Stimulated activated CD4-positive, alpha-beta T cell treated with anti-CD3 and anti-CD28 coated beads, Interleukin-4, amount 100 ng/mL, for 48 hours (primary cell): ENCODE results near the gene FAM241B.

Experiments used
- DNase-seq, 2 donors: peaks; one replicate each; pipeline ENCODE4 v3.0.0-alpha.2; 2020; ENCODE audit warnings: low read depth in 2 of 2

FAM241B gene

GRCh38 chr10:69634759-69635425 lies 4.8 kb downstream of the FAM241B start:
- DNase-seq, result no peak

GRCh38 chr10:69635428-69636272 lies 5.6 kb downstream of the FAM241B start:
- DNase-seq, result no peak

GRCh38 chr10:69636273-69636575 lies 6.2 kb downstream of the FAM241B start:
- no peak for DNase-seq

GRCh38 chr10:69636626-69637605 lies 6.9 kb downstream of the FAM241B start:
- no peak for DNase-seq

- no peak for DNase-seq
Observed at GRCh38 chr10:69638642-69639041, 8.6 kb downstream of the FAM241B start.

GRCh38 chr10:69639291-69640195 lies 9.5 kb downstream of the FAM241B start:
- DNase-seq, result peak; percentile 47 to 58

- DNase-seq, result no peak
Observed at GRCh38 chr10:69640196-69640980, 10.3 kb downstream of the FAM241B start.

GRCh38 chr10:69641261-69641980 lies 11.4 kb downstream of the FAM241B start:
- DNase-seq, result no peak

GRCh38 chr10:69642747-69643146 lies 12.7 kb downstream of the FAM241B start:
- no peak for DNase-seq

GRCh38 chr10:69643779-69644657 lies 14.0 kb downstream of the FAM241B start:
- DNase-seq, result no peak

GRCh38 chr10:69644658-69645295 lies 14.7 kb downstream of the FAM241B start:
- DNase-seq, result peak; percentile 28 to 40

GRCh38 chr10:69645296-69646184 lies 15.5 kb downstream of the FAM241B start:
- no peak for DNase-seq

GRCh38 chr10:69646185-69647060 lies 16.4 kb downstream of the FAM241B start:
- no peak for DNase-seq

- DNase-seq, result no peak
Observed at GRCh38 chr10:69647126-69647525, 17.1 kb downstream of the FAM241B start.

GRCh38 chr10:69647819-69648218 lies 17.8 kb downstream of the FAM241B start:
- DNase-seq, result no peak

GRCh38 chr10:69648461-69648860 lies 18.4 kb downstream of the FAM241B start:
- no peak for DNase-seq
